ENCODE results near the gene RNF40.

RNF40 gene

GRCh38 chr16:30785126-30786106 is 23.3 kb downstream of the RNF40 start:
- Histone ChIP-seq H3K27me3 (ENCODE audit: control insufficient read depth in 1 of 2, insufficient read depth in 2 of 2, low read length in 2 of 2) (no peaks in the 10 kb centered on the region), H3K9me3 (ENCODE audit: control insufficient read depth in 2 of 2, low read length in 2 of 2) (no peaks in the 10 kb centered on the region), H3K36me3 (ENCODE audit: control insufficient read depth in 2 of 2, insufficient read depth in 2 of 2, low read length in 2 of 2) (peaks cover 13 to 26% of the 10 kb centered on the region in 2 donors), H3K27ac (ENCODE audit: low read length) (no peak overlapping the region), H3K9ac (ENCODE audit: low read length in 2 of 2) (peak overlapping the region; percentile 55 to 64), H3K4me3 (ENCODE audit: low read length in 2 of 2) (peak overlapping the region; percentile 72 to 91), H3K4me1 (ENCODE audit: control insufficient read depth, insufficient read depth, low read length) (peaks cover 19% of the 10 kb centered on the region)

DNA sequence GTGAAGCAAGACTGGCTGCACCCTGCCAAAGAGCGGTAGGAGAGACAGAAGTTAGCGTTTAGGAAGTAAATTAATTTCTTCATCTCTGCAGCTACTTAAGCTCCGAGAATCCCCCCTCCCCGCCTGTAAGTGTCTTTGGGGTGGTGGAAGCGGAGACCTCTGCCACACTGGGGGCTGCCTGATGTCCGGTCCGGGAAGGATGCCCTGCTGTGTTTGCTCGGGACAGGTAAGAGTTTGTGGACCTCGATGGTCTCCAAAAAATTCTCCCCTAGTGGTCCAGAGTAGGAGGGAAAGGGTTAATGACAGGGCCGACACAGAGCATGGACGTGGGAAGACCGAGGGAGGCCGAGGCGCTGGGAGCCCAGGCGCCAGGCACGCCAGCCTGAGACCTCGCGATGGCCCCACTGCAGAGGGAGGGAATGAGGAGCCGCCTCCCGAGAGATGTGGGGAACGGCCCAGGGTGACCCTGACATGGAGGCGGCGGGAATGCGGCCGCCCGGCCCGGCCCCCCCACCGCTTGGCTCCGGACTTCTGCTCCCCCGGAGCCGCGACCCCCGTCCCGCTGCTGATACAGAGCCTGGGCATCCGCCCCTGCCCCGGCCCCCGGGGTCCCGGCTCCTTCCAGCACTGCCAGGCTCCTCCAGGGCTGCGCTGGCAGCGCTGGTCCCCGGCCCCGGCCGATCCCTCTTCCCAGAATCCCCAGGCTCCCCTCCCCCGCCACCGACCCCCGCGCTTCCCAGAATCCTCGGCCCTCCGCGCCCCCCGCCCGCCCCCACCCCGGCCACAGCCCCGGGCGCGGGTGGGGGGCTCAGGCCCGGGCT is 24.2 kb downstream of the RNF40 start:
- Histone ChIP-seq H3K27ac (ENCODE audit: low read length) (peak overlapping the region; percentile 24), H3K4me3 (ENCODE audit: low read length in 2 of 2) (peak overlapping the region; percentile 91 to 96), H3K27me3 (ENCODE audit: control insufficient read depth in 1 of 2, insufficient read depth in 2 of 2, low read length in 2 of 2) (no peaks in the 10 kb centered on the region), H3K36me3 (ENCODE audit: control insufficient read depth in 2 of 2, insufficient read depth in 2 of 2, low read length in 2 of 2) (peaks cover 10 to 22% of the 10 kb centered on the region in 2 donors), H3K9me3 (ENCODE audit: control insufficient read depth in 2 of 2, low read length in 2 of 2) (no peaks in the 10 kb centered on the region), H3K4me1 (ENCODE audit: control insufficient read depth, insufficient read depth, low read length) (peaks cover 19% of the 10 kb centered on the region), H3K9ac (ENCODE audit: low read length in 2 of 2) (peak overlapping the region; percentile 55 to 90)

GRCh38 chr16:30786936-30787612 is 25.0 kb downstream of the RNF40 start, which contains the start of gene ZNF629:
TSS of gene ZNF629 (minus strand) at chr16:30787205. CDS start at chr16:30784482, 2,723 bp downstream.
- peak within 1 kb of the TSS; percentile 86 to 90 for H3K9ac ChIP-seq (ENCODE audit: low read length in 2 of 2)
- H3K27me3 ChIP-seq (ENCODE audit: control insufficient read depth in 1 of 2, insufficient read depth in 2 of 2, low read length in 2 of 2), result no peaks in the 10 kb centered on the region
- peak within 1 kb of the TSS; percentile 71 for H3K27ac ChIP-seq (ENCODE audit: low read length)
- no peaks in the 10 kb centered on the region for H3K9me3 ChIP-seq (ENCODE audit: control insufficient read depth in 2 of 2, low read length in 2 of 2)
- H3K36me3 ChIP-seq (ENCODE audit: control insufficient read depth in 2 of 2, insufficient read depth in 2 of 2, low read length in 2 of 2), result peaks cover 7 to 15% of the 10 kb centered on the region in 2 donors
- H3K4me1 ChIP-seq (ENCODE audit: control insufficient read depth, insufficient read depth, low read length), result peaks cover 19% of the 10 kb centered on the region
- H3K4me3 ChIP-seq (ENCODE audit: low read length in 2 of 2), result peak within 1 kb of the TSS; percentile 91 to 96

- H3K4me1 ChIP-seq (ENCODE audit: control insufficient read depth, insufficient read depth, low read length), result peaks cover 19% of the 10 kb centered on the region
- H3K27ac ChIP-seq (ENCODE audit: low read length), result peak overlapping the region; percentile 71
- H3K9me3 ChIP-seq (ENCODE audit: control insufficient read depth in 2 of 2, low read length in 2 of 2), result no peaks in the 10 kb centered on the region
- H3K4me3 ChIP-seq (ENCODE audit: low read length in 2 of 2), result peak overlapping the region; percentile 91 to 96
- H3K27me3 ChIP-seq (ENCODE audit: control insufficient read depth in 1 of 2, insufficient read depth in 2 of 2, low read length in 2 of 2), result no peaks in the 10 kb centered on the region
- H3K36me3 ChIP-seq (ENCODE audit: control insufficient read depth in 2 of 2, insufficient read depth in 2 of 2, low read length in 2 of 2), result peaks cover 6 to 9% of the 10 kb centered on the region in 2 donors
- H3K9ac ChIP-seq (ENCODE audit: low read length in 2 of 2), result peak overlapping the region; percentile 86 to 90
Measured at GRCh38 chr16:30787613-30788378, 25.7 kb downstream of the RNF40 start.

GRCh38 chr16:30793508-30794069 is 31.5 kb downstream of the RNF40 start:
- no peaks in the 10 kb centered on the region for H3K4me1 ChIP-seq (ENCODE audit: control insufficient read depth, insufficient read depth, low read length)
- H3K27ac ChIP-seq (ENCODE audit: low read length), result no peak overlapping the region
- no peak overlapping the region for H3K4me3 ChIP-seq (ENCODE audit: low read length in 2 of 2)
- H3K27me3 ChIP-seq (ENCODE audit: control insufficient read depth in 1 of 2, insufficient read depth in 2 of 2, low read length in 2 of 2), result no peaks in the 10 kb centered on the region
- no peaks in the 10 kb centered on the region for H3K9me3 ChIP-seq (ENCODE audit: control insufficient read depth in 2 of 2, low read length in 2 of 2)
- no peak overlapping the region for H3K9ac ChIP-seq (ENCODE audit: low read length in 2 of 2)
- no peaks in the 10 kb centered on the region for H3K36me3 ChIP-seq (ENCODE audit: control insufficient read depth in 2 of 2, insufficient read depth in 2 of 2, low read length in 2 of 2)

GRCh38 chr16:30794634-30795033 is 32.5 kb downstream of the RNF40 start:
- Histone ChIP-seq H3K4me1 (ENCODE audit: control insufficient read depth, insufficient read depth, low read length) (no peaks in the 10 kb centered on the region), H3K36me3 (ENCODE audit: control insufficient read depth in 2 of 2, insufficient read depth in 2 of 2, low read length in 2 of 2) (no peaks in the 10 kb centered on the region), H3K27me3 (ENCODE audit: control insufficient read depth in 1 of 2, insufficient read depth in 2 of 2, low read length in 2 of 2) (no peaks in the 10 kb centered on the region), H3K4me3 (ENCODE audit: low read length in 2 of 2) (no peak overlapping the region), H3K27ac (ENCODE audit: low read length) (no peak overlapping the region), H3K9me3 (ENCODE audit: control insufficient read depth in 2 of 2, low read length in 2 of 2) (no peaks in the 10 kb centered on the region), H3K9ac (ENCODE audit: low read length in 2 of 2) (no peak overlapping the region)

- H3K4me3 ChIP-seq (ENCODE audit: low read length in 2 of 2), result no peak overlapping the region
- no peak overlapping the region for H3K27ac ChIP-seq (ENCODE audit: low read length)
- H3K4me1 ChIP-seq (ENCODE audit: control insufficient read depth, insufficient read depth, low read length), result no peaks in the 10 kb centered on the region
- H3K27me3 ChIP-seq (ENCODE audit: control insufficient read depth in 1 of 2, insufficient read depth in 2 of 2, low read length in 2 of 2), result no peaks in the 10 kb centered on the region
- no peaks in the 10 kb centered on the region for H3K36me3 ChIP-seq (ENCODE audit: control insufficient read depth in 2 of 2, insufficient read depth in 2 of 2, low read length in 2 of 2)
- no peaks in the 10 kb centered on the region for H3K9me3 ChIP-seq (ENCODE audit: control insufficient read depth in 2 of 2, low read length in 2 of 2)
- no peak overlapping the region for H3K9ac ChIP-seq (ENCODE audit: low read length in 2 of 2)
Measured at GRCh38 chr16:30797670-30798309, 35.7 kb downstream of the RNF40 start.

- Histone ChIP-seq H3K4me1 (ENCODE audit: control insufficient read depth, insufficient read depth, low read length) (peaks cover 15% of the 10 kb centered on the region), H3K4me3 (ENCODE audit: low read length in 2 of 2) (no peak overlapping the region), H3K27ac (ENCODE audit: low read length) (no peak overlapping the region), H3K9ac (ENCODE audit: low read length in 2 of 2) (no peak overlapping the region), H3K27me3 (ENCODE audit: control insufficient read depth in 1 of 2, insufficient read depth in 2 of 2, low read length in 2 of 2) (no peaks in the 10 kb centered on the region), H3K36me3 (ENCODE audit: control insufficient read depth in 2 of 2, insufficient read depth in 2 of 2, low read length in 2 of 2) (no peaks in the 10 kb centered on the region), H3K9me3 (ENCODE audit: control insufficient read depth in 2 of 2, low read length in 2 of 2) (no peaks in the 10 kb centered on the region)
Measured at GRCh38 chr16:30802936-30803335, 40.8 kb downstream of the RNF40 start.

DNA sequence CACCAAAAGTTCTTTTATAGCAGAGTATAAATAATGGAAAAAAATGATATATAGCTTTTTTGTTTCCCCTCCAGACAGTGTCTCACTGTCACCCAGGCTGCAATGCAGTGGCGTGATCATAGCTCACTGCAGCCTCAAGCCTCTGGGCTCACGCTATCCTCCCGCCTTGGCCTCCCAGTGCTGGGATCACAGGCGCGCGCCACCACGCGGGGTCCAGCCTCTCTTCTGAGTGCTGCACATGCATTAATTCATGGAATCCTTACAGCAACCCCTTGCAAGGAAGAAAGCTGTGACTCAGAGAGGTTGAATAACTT is 42.9 kb downstream of the RNF40 start:
- peaks cover 15% of the 10 kb centered on the region for H3K4me1 ChIP-seq (ENCODE audit: control insufficient read depth, insufficient read depth, low read length)
- H3K4me3 ChIP-seq (ENCODE audit: low read length in 2 of 2), result peak overlapping the region; percentile 68 to 90
- no peaks in the 10 kb centered on the region for H3K36me3 ChIP-seq (ENCODE audit: control insufficient read depth in 2 of 2, insufficient read depth in 2 of 2, low read length in 2 of 2)
- no peaks in the 10 kb centered on the region for H3K9me3 ChIP-seq (ENCODE audit: control insufficient read depth in 2 of 2, low read length in 2 of 2)
- H3K9ac ChIP-seq (ENCODE audit: low read length in 2 of 2), result peak overlapping the region; percentile 89 to 90
- no peaks in the 10 kb centered on the region for H3K27me3 ChIP-seq (ENCODE audit: control insufficient read depth in 1 of 2, insufficient read depth in 2 of 2, low read length in 2 of 2)
- H3K27ac ChIP-seq (ENCODE audit: low read length), result peak overlapping the region; percentile 91

All from stomach smooth muscle (tissue), 2 donors.